Activated CD4-positive, alpha-beta T cell treated with anti-CD3 and anti-CD28 coated beads, Interleukin-2, amount 10 ng/mL, durations not matched to agents 7 days and 5 days (primary cell): ENCODE measurements around the gene SNX6. TPM values are rescaled to one million over a fixed set of nuclear protein-coding genes. Genes with fewer than 3 reads are reported as not detected.
A peak's percentile ranks its signal among the peaks of the same experiment; 100 is the strongest.
"Not testable (repeated sequence)": the region's sequence is repeated elsewhere in the genome, so short reads cannot be mapped to it uniquely, and the experiment has no call there.

Experiments
- CTCF ChIA-PET: fragments of 350-600 bp; sonication (Branson Sonifier 250); formaldehyde crosslinking; loops from one replicate; lab custom pipeline; 2021; ENCODE audit warnings: antibody characterized with exemption; lab: Charles Lee
- POLR2A ChIA-PET: fragments of 350-600 bp; sonication (Branson Sonifier 250); formaldehyde crosslinking; loops from one replicate; lab custom pipeline; 2021; ENCODE audit warnings: antibody characterized with exemption; lab: Charles Lee
- DNase-seq: peaks from one replicate; pipeline ENCODE4 v3.0.0-alpha.2; 2020
- H3K27ac Mint-ChIP-seq: one replicate; pipeline ENCODE4 v1.8.0; 2021; ENCODE audit warnings: mild to moderate bottlenecking, moderate library complexity, mixed read lengths
- H3K27me3 Mint-ChIP-seq: one replicate; pipeline ENCODE4 v1.8.0; 2021; ENCODE audit warnings: mixed read lengths
- H3K36me3 Mint-ChIP-seq: one replicate; pipeline ENCODE4 v1.8.0; 2021; ENCODE audit warnings: low read depth, mixed read lengths
- H3K4me1 Mint-ChIP-seq: one replicate; pipeline ENCODE4 v1.8.0; 2021; ENCODE audit warnings: mixed read lengths
- H3K4me3 Mint-ChIP-seq: one replicate; pipeline ENCODE4 v1.8.0; 2021; ENCODE audit warnings: mild to moderate bottlenecking, moderate library complexity, mixed read lengths
- H3K9me3 Mint-ChIP-seq: one replicate; pipeline ENCODE4 v1.8.0; 2021; ENCODE audit warnings: mixed read lengths
- total RNA-seq, 2 experiments: library from RNA; stranded (reverse); gene quantifications; one replicate each; pipeline ENCODE4 v1.2.3, GENCODE V29; 2021

Gene SNX6
- total RNA-seq, 2 experiments from 2014 or later: 81.3 to 83.8 TPM

GRCh38 chr14:34592623-34593022, 37.3 kb downstream of the SNX6 start:
- H3K9me3 Mint-ChIP-seq: no peaks in the 10 kb centered on the region
- POLR2A ChIA-PET: no interaction called here
- H3K4me3 Mint-ChIP-seq: no peak overlapping the region
- H3K27ac Mint-ChIP-seq: no peak overlapping the region
- no peak for DNase-seq
- peaks cover 4% of the 10 kb centered on the region for H3K4me1 Mint-ChIP-seq
- CTCF ChIA-PET: interaction anchor here (0.9 to 1.1 kb wide), 2 partner anchors 20 to 80 kb away, joined by 3 read pairs; no protein-coding TSS in a partner anchor
- H3K27me3 Mint-ChIP-seq: no peaks in the 10 kb centered on the region
- H3K36me3 Mint-ChIP-seq: peaks cover 47% of the 10 kb centered on the region

GRCh38 chr14:34583525-34583924, 46.4 kb downstream of the SNX6 start:
- ChIA-PET POLR2A (no interaction called here), CTCF (no interaction called here)
- Mint-ChIP-seq H3K4me1 (peaks cover 2% of the 10 kb centered on the region), H3K27me3 (no peaks in the 10 kb centered on the region), H3K9me3 (no peaks in the 10 kb centered on the region), H3K4me3 (no peak overlapping the region), H3K36me3 (peaks cover 51% of the 10 kb centered on the region), H3K27ac (no peak overlapping the region)
- no peak for DNase-seq

GRCh38 chr14:34582117-34582680, 47.7 kb downstream of the SNX6 start:
- peaks cover 53% of the 10 kb centered on the region for H3K36me3 Mint-ChIP-seq
- H3K27me3 Mint-ChIP-seq: no peaks in the 10 kb centered on the region
- no peak overlapping the region for H3K27ac Mint-ChIP-seq
- CTCF ChIA-PET: interaction anchor here (0.6 kb wide), 1 partner anchor 18 kb away, joined by 3 read pairs; no protein-coding TSS in a partner anchor
- no peaks in the 10 kb centered on the region for H3K4me1 Mint-ChIP-seq
- POLR2A ChIA-PET: no interaction called here
- DNase-seq: no peak
- H3K9me3 Mint-ChIP-seq: no peaks in the 10 kb centered on the region
- H3K4me3 Mint-ChIP-seq: no peak overlapping the region

GRCh38 chr14:34580381-34580780, 49.6 kb downstream of the SNX6 start:
- Mint-ChIP-seq H3K4me1 (no peaks in the 10 kb centered on the region), H3K36me3 (peaks cover 48% of the 10 kb centered on the region), H3K9me3 (no peaks in the 10 kb centered on the region), H3K27ac (peak overlapping the region; percentile 50), H3K4me3 (no peak overlapping the region), H3K27me3 (no peaks in the 10 kb centered on the region)
- DNase-seq: no peak
- ChIA-PET CTCF (interaction anchor here (0.6 to 0.9 kb wide), 3 partner anchors 11 to 103 kb away, joined by 3 to 8 read pairs (median 5); no protein-coding TSS in a partner anchor), POLR2A (no interaction called here)

- ChIA-PET CTCF (interaction anchor here (1.3 kb wide), 1 partner anchor 16 kb away, joined by 3 read pairs; no protein-coding TSS in a partner anchor), POLR2A (no interaction called here)
- Mint-ChIP-seq H3K27me3 (no peaks in the 10 kb centered on the region), H3K4me1 (no peaks in the 10 kb centered on the region), H3K36me3 (peaks cover 24% of the 10 kb centered on the region), H3K27ac (no peak overlapping the region), H3K9me3 (no peaks in the 10 kb centered on the region), H3K4me3 (no peak overlapping the region)
- DNase-seq: no peak
Measured at GRCh38 chr14:34571771-34572170, 58.2 kb downstream of the SNX6 start.

GRCh38 chr14:34569750-34570149, 60.2 kb downstream of the SNX6 start:
- Mint-ChIP-seq H3K9me3 (no peaks in the 10 kb centered on the region), H3K36me3 (peaks cover 24% of the 10 kb centered on the region), H3K4me1 (no peaks in the 10 kb centered on the region), H3K4me3 (no peak overlapping the region), H3K27ac (no peak overlapping the region), H3K27me3 (no peaks in the 10 kb centered on the region)
- POLR2A ChIA-PET: interaction anchor here (0.7 kb wide), 1 partner anchor 51 kb away, joined by 4 read pairs; no protein-coding TSS in a partner anchor
- no peak for DNase-seq
- CTCF ChIA-PET: no interaction called here

GRCh38 chr14:34568803-34569202, 61.1 kb downstream of the SNX6 start:
- Mint-ChIP-seq H3K4me3 (no peak overlapping the region), H3K27ac (no peak overlapping the region), H3K9me3 (no peaks in the 10 kb centered on the region), H3K4me1 (no peaks in the 10 kb centered on the region), H3K27me3 (no peaks in the 10 kb centered on the region), H3K36me3 (peaks cover 24% of the 10 kb centered on the region)
- ChIA-PET CTCF (no interaction called here), POLR2A (no interaction called here)
- no peak for DNase-seq

- ChIA-PET POLR2A (no interaction called here), CTCF (no interaction called here)
- Mint-ChIP-seq H3K4me3 (no peak overlapping the region), H3K4me1 (no peaks in the 10 kb centered on the region), H3K9me3 (no peaks in the 10 kb centered on the region), H3K27me3 (no peaks in the 10 kb centered on the region), H3K36me3 (peaks cover 14% of the 10 kb centered on the region), H3K27ac (no peak overlapping the region)
- no peak for DNase-seq
Measured at GRCh38 chr14:34562776-34563150, 67.2 kb downstream of the SNX6 start.

- H3K4me3 Mint-ChIP-seq, DNase-seq, POLR2A ChIA-PET, H3K27ac Mint-ChIP-seq, H3K9me3 Mint-ChIP-seq, H3K27me3 Mint-ChIP-seq, H3K4me1 Mint-ChIP-seq, CTCF ChIA-PET: not testable (repeated sequence)
- peaks cover 12% of the 10 kb centered on the region for H3K36me3 Mint-ChIP-seq
Measured at GRCh38 chr14:34562037-34562775, 67.7 kb downstream of the SNX6 start.

- H3K36me3 Mint-ChIP-seq, H3K27ac Mint-ChIP-seq, H3K4me3 Mint-ChIP-seq, CTCF ChIA-PET, POLR2A ChIA-PET, H3K9me3 Mint-ChIP-seq, H3K27me3 Mint-ChIP-seq, DNase-seq: not testable (repeated sequence)
- peaks cover 14% of the 10 kb centered on the region for H3K4me1 Mint-ChIP-seq
Measured at GRCh38 chr14:34556498-34556829, 73.5 kb downstream of the SNX6 start.

GRCh38 chr14:34555583-34556497, 74.1 kb downstream of the SNX6 start:
- H3K4me3 Mint-ChIP-seq, DNase-seq, H3K27ac Mint-ChIP-seq, POLR2A ChIA-PET, H3K36me3 Mint-ChIP-seq, H3K27me3 Mint-ChIP-seq, H3K9me3 Mint-ChIP-seq, CTCF ChIA-PET: not testable (repeated sequence)
- H3K4me1 Mint-ChIP-seq: peaks cover 16% of the 10 kb centered on the region

GRCh38 chr14:34554540-34555250, 75.3 kb downstream of the SNX6 start:
- peak; percentile 15 for DNase-seq
- Mint-ChIP-seq H3K9me3 (no peaks in the 10 kb centered on the region), H3K27me3 (no peaks in the 10 kb centered on the region), H3K4me1 (peaks cover 19% of the 10 kb centered on the region), H3K4me3 (peak overlapping the region; percentile 45), H3K36me3 (no peaks in the 10 kb centered on the region), H3K27ac (peak overlapping the region; percentile 82)
- ChIA-PET CTCF (no interaction called here), POLR2A (no interaction called here)
